ENCODE data around the gene STEAP3.

DNA sequence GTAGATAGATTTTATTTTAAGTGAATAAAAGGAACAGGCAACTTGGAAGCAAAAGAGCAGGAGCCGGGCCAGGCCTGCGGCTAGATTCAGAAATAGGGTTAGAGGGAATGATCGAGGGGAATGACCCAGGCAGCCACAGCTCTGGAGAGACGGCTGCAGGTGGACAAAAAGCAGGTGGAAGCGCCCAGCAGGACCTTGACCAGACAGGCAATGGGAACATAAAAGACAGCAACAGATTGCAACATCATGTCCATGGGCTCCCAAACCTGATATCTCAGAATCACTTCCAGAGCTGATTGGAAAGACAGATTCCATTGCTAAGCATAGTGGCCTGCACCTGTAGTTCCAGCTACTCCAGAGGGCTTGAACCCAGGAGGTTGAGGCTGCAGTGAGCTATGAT lies 28.6 kb upstream of the STEAP3 start:
- TF ChIP-seq CTCF (IDR thresholded peaks at IDR 0.05; ENCODE audit: low read depth, low read length), result no peak
- TF ChIP-seq EZH2phosphoT487 (IDR thresholded peaks at IDR 0.05; ENCODE audit: low read depth), result no peak
